ENCODE results near the gene TTC39C. TPM values are rescaled to one million over a fixed set of nuclear protein-coding genes. Genes with fewer than 3 reads are reported as not detected.
A peak's percentile ranks its signal among the peaks of the same experiment; 100 is the strongest.

TTC39C gene
- total RNA-seq, 3 donors from 2014 or later, result 23.6 to 37.3 (median 31.5) TPM

DNA sequence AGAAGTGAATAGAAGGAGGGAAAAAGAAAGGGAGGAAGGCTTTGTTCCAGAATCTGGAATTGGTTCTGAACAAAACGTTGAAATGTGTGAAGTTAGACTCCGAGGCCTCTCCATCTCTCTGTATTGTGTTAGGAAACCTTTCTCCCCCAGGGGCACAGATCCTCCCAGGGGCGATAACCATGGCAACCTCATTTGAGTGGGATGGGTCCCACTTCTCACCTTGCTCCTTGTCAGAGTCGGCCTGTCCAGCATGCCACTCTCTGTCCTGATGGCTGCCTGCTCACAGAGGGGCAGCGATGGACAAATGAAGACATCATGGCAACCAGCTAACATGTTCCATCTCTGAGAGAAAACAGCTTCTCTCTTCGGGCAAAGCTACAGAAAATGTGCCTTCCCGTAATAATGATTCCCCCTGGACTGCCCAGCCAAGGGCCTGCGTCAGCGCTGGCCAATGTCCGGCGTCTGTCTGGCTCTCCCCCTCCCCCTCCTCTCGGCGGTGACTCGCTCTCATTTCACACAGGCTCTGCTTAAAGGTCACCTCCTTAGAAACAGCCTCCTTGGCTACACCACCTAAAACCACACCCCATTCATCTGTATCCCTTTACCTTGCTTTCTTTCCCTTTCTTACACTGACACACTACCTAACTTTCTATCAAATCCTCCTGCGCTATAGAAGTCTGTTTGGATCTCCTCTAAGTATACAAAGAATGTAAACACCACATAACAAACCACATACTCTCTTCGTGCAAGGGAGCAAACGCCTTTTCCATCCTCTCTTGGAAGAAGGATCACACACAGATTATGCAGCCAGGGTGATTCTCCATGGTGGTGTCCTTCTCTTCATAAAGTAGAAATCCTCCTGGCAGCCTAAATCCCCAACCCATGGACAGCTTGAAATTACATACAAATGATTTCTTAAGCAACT lies 32.1 kb upstream of the TTC39C start:
- Mint-ChIP-seq H3K4me1 (ENCODE audit: low read depth) (peaks cover 52% of the 10 kb centered on the region), H3K27me3 (ENCODE audit: low read depth) (no peaks in the 10 kb centered on the region), H3K36me3 (ENCODE audit: insufficient read depth) (peaks cover 4% of the 10 kb centered on the region), H3K9me3 (peaks cover 10% of the 10 kb centered on the region), H3K4me3 (no peak overlapping the region)
- ATAC-seq (no peak), DNase-seq (no peak)

DNA sequence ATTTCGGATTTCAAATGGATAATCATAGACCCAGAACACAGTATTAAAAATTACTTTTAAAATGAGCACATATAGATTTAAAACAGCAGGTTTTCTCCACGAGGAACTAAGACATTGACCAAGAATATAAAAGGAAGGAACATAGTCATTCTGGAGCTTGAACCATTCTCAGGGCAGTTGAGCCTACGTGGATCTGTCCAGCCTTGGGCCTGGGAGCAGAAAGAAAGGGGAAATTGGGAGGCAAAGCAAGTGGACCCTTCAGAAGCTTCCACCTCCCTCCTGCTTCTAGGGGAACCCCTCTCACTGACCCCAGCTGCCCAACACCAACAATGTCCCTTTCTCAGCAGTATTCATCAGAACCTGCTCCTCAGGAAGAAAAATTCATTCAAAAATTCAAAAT lies 31.4 kb upstream of the TTC39C start:
- H3K36me3 Mint-ChIP-seq (ENCODE audit: insufficient read depth), result peaks cover 4% of the 10 kb centered on the region
- H3K4me3 Mint-ChIP-seq, result no peak overlapping the region
- no peaks in the 10 kb centered on the region for H3K27me3 Mint-ChIP-seq (ENCODE audit: low read depth)
- no peak for DNase-seq
- peaks cover 6% of the 10 kb centered on the region for H3K9me3 Mint-ChIP-seq
- peaks cover 51% of the 10 kb centered on the region for H3K4me1 Mint-ChIP-seq (ENCODE audit: low read depth)
- ATAC-seq, result no peak

DNA sequence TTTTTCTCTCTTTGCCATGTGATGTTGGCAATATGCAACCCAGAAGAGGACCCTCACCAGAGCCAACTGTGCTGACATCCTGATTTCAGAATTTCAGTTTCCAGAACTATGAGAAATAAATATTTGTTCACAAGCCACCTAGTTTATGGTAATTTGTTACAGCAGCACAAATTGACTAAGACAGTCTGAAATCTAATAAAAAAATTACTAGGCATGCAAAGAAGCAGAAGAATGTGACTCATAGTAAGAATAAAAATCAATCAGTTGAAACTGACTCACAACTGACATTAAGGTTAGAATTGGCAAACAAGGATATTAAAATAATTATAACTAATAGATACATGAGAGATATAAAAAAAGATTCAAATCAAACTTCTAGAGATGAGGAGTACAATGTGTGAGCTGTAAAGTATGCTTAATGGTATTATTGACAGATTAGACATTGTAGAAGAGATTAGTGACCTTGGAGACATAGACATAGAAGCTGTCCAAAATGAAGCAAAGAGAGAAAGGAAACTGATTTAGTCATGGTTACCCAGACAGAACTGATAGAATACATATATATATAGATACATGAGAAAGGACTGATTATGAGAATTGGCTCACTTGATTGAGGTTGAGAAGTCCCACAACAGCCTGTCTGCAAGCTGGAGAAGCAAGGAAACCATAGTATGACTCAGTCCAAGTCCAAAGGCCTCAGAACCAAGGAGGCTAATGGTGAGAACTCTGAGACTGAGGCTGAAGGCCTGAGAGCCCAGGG lies 27.8 kb upstream of the TTC39C start:
- DNase-seq (no peak), ATAC-seq (peak; percentile 75 to 84)
- Mint-ChIP-seq H3K4me1 (ENCODE audit: low read depth) (peaks cover 58% of the 10 kb centered on the region), H3K36me3 (ENCODE audit: insufficient read depth) (peaks cover 4% of the 10 kb centered on the region), H3K27me3 (ENCODE audit: low read depth) (no peaks in the 10 kb centered on the region), H3K4me3 (peak overlapping the region; percentile 29), H3K9me3 (peaks cover 6% of the 10 kb centered on the region)

DNA sequence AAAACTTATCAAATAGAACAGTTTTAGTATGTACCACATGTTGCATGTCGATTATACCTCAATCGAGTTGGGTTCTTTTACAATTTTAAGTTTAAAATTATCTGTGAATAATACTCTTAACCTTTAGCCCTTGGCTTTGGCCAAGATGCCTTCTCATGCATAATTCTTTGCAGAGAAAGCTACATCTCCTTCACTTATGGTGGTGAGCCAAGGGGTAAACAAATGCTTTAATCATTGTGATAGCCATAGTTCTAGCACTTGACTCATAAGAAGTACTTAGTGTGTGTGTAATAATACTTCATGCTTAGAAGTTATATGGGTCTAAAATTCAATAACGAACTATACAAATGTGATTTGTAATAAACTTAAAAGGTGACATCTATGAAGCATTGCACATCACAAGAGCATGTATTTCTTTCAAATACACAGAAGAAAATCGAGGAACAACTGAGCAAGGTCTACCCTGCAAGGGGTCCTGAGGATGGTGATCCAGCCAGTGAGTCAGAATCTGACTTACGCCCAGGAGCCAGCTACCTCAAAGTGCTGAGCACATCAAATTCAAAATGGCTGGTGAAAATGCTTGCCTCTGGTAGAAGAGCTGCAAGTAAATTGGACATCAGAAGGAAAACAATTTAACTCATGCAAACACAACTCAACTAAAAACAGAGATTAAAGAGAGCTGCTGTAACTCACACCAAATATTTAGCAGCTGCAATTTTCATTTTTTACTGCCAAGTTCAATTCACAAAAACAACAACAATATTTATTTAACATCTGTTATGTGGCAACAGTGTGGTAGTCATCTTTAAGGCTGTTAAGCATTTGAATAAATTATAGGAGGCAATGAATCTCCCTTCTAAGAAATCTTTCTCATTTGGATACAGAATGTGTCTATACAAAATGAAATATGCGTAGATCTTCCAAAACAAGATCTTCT lies 23.8 kb upstream of the TTC39C start:
- ATAC-seq (no peak), DNase-seq (no peak)
- Mint-ChIP-seq H3K9me3 (peaks cover 6% of the 10 kb centered on the region), H3K36me3 (ENCODE audit: insufficient read depth) (peaks cover 4% of the 10 kb centered on the region), H3K27me3 (ENCODE audit: low read depth) (no peaks in the 10 kb centered on the region), H3K4me1 (ENCODE audit: low read depth) (peaks cover 77% of the 10 kb centered on the region), H3K4me3 (no peak overlapping the region)

DNA sequence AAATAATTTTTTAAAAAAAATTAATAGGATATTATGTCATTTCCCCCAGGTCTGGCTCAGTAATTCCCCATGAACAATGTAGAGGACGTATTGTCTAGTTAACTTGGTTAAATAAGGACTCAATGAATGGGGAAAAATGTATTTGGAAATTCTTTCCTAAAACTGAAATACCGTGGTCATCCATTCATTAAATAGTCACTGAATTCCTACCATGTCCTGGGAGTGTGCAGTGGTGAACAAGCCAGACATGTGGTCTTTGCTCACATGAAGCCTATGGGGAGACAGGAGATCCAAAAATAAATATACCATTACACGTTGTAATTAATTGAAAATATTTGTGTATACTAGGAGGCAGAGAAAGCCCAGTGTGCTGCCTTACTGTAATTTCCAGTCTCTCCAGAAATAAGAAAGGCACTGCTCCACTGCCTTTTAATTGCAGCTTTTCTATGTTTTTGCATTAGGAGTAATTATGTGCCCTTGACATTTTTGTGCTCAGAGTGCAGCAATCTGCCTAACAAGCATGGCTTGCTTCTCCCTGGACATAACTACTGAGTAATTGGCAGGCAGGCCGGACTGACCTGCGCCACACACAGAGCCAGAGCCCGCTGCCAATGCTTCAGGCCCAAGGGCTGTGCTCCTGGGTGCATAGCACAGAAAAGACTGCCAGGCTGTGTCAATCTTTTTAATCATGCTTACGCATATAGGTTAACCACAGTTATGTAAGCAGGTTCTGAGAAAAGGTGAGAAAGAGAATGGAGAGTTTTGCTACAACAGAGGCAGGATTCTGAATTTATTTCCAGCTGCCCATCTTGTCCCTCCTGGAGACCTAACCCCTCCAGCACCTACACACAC lies 22.2 kb upstream of the TTC39C start:
- DNase-seq (peak; percentile 43), ATAC-seq (peak; percentile 97)
- H3K4me1 Mint-ChIP-seq (ENCODE audit: low read depth), result peaks cover 69% of the 10 kb centered on the region
- H3K9me3 Mint-ChIP-seq, result peaks cover 3% of the 10 kb centered on the region
- no peaks in the 10 kb centered on the region for H3K27me3 Mint-ChIP-seq (ENCODE audit: low read depth)
- H3K36me3 Mint-ChIP-seq (ENCODE audit: insufficient read depth), result peaks cover 1% of the 10 kb centered on the region
- H3K4me3 Mint-ChIP-seq, result peak overlapping the region; percentile 65

DNA sequence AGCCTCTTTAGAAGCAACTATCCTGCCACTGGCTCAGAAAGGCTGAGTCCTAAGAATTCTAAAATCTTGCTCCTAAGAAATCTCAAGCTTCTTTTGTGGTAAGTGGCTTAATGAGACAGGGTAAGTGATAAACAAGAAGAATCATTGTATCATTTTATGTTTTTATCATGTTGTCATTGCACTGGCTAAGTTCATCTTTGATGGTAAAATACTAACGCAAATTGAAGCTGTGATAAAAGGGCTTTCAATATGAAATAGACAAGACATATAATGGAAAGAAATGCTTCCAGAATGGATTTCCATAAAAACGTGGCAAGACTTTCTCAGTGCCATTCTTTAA lies 21.6 kb upstream of the TTC39C start:
- peaks cover 67% of the 10 kb centered on the region for H3K4me1 Mint-ChIP-seq (ENCODE audit: low read depth)
- ATAC-seq (no peak), DNase-seq (no peak)
- H3K36me3 Mint-ChIP-seq (ENCODE audit: insufficient read depth), result no peaks in the 10 kb centered on the region
- H3K4me3 Mint-ChIP-seq, result peak overlapping the region; percentile 65
- H3K27me3 Mint-ChIP-seq (ENCODE audit: low read depth), result no peaks in the 10 kb centered on the region
- no peaks in the 10 kb centered on the region for H3K9me3 Mint-ChIP-seq

DNA sequence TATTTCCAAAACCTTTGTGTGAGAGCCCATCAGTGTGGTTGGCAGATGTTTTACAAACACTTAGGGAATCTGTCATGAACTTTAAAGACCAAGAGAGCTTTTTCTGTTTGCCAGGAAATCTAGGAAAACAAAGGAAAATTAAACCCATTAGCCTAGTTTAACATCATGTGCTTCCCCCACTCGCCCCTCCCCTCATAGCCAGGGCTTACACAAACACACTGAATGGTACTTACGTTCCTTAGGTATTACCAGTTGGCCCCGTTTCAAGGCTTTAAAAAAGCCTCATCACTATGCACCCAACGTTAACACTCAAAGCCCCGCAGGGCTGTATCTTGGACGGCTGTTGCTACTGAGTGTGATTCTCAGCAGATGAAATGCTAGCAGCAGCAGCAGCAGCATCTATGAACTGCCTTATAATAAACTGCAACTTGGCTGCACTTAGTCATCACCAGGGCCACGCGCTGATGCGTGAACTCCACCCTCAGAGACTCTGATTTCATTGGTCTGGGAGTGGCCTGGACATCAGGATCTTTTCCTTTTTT lies 20.1 kb upstream of the TTC39C start:
- peak; percentile 23 to 31 for ATAC-seq

DNA sequence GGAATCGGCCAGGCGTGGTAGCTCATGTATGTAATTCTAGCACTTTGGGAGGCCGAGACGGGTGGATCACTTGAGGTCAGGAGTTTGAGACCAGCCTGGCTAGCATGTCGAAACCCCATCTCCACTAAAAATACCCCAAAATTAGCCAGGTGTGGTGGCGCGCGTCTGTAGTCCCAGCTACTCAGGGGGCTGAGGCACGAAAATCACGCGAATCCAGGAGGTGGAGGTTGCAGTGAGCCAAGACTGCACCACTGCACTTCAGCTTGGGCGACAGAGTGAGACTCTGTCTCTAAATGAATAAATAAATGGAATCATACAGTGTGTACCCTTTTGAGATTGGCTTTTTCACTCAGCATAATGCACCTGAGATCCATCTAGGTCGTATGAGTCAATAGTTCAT lies 19.4 kb upstream of the TTC39C start:
- Mint-ChIP-seq H3K36me3 (ENCODE audit: insufficient read depth) (no peaks in the 10 kb centered on the region), H3K27me3 (ENCODE audit: low read depth) (no peaks in the 10 kb centered on the region), H3K9me3 (no peaks in the 10 kb centered on the region), H3K4me1 (ENCODE audit: low read depth) (peaks cover 69% of the 10 kb centered on the region), H3K4me3 (peak overlapping the region; percentile 17)
- ATAC-seq (no peak), DNase-seq (no peak)

More for the DNA sequence above, 20.1 kb upstream of the TTC39C start:
- H3K9me3 Mint-ChIP-seq, result no peaks in the 10 kb centered on the region
- DNase-seq, result peak; percentile 27
- no peaks in the 10 kb centered on the region for H3K36me3 Mint-ChIP-seq (ENCODE audit: insufficient read depth)
- peaks cover 70% of the 10 kb centered on the region for H3K4me1 Mint-ChIP-seq (ENCODE audit: low read depth)
- H3K4me3 Mint-ChIP-seq, result peak overlapping the region; percentile 69
- H3K27me3 Mint-ChIP-seq (ENCODE audit: low read depth), result no peaks in the 10 kb centered on the region

DNA sequence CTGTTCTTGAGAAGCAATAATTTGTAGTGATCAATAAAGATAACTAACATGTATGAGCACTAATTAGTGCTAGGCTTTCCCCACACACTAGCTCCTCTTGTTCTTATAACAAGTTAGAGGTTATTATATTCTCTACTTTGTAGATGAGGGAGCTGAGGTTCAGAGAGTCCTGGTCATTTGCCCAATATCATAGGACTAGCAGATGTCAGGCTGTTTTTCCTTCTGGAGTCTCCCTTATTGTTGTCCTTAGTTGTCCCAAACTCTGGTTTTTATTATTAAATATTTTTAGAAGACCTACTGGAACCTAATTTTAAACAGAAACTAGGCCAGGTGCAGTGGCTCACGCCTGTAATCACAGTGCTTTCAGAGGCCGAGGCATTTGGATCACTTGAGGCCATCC lies 16.5 kb upstream of the TTC39C start:
- Mint-ChIP-seq H3K9me3 (no peaks in the 10 kb centered on the region), H3K4me1 (ENCODE audit: low read depth) (peaks cover 70% of the 10 kb centered on the region), H3K27me3 (ENCODE audit: low read depth) (no peaks in the 10 kb centered on the region), H3K36me3 (ENCODE audit: insufficient read depth) (no peaks in the 10 kb centered on the region), H3K4me3 (no peak overlapping the region)
- ATAC-seq, result no peak
- no peak for DNase-seq

DNA sequence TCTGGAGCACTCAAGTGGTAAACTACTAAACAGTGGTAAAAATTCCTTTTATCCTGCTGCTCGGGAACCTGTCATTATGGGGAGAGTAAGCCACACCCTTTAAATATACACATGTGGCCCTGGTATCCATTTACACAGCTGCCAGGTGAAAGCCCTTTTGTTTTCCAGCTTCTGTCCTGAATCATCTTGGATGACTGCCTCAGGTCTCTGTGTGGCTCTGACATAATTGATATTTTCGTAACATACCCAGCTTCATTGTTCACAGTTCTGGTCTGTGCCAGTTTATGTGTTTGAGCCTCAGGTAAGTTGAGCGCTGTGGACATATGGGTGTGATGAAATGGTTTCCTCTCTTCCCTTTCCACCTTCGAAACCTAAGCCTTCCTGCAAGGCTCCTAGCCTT lies 15.7 kb upstream of the TTC39C start:
- peaks cover 73% of the 10 kb centered on the region for H3K4me1 Mint-ChIP-seq (ENCODE audit: low read depth)
- no peaks in the 10 kb centered on the region for H3K36me3 Mint-ChIP-seq (ENCODE audit: insufficient read depth)
- DNase-seq (no peak), ATAC-seq (no peak)
- peak overlapping the region; percentile 6 for H3K4me3 Mint-ChIP-seq
- H3K27me3 Mint-ChIP-seq (ENCODE audit: low read depth), result no peaks in the 10 kb centered on the region
- H3K9me3 Mint-ChIP-seq, result no peaks in the 10 kb centered on the region

DNA sequence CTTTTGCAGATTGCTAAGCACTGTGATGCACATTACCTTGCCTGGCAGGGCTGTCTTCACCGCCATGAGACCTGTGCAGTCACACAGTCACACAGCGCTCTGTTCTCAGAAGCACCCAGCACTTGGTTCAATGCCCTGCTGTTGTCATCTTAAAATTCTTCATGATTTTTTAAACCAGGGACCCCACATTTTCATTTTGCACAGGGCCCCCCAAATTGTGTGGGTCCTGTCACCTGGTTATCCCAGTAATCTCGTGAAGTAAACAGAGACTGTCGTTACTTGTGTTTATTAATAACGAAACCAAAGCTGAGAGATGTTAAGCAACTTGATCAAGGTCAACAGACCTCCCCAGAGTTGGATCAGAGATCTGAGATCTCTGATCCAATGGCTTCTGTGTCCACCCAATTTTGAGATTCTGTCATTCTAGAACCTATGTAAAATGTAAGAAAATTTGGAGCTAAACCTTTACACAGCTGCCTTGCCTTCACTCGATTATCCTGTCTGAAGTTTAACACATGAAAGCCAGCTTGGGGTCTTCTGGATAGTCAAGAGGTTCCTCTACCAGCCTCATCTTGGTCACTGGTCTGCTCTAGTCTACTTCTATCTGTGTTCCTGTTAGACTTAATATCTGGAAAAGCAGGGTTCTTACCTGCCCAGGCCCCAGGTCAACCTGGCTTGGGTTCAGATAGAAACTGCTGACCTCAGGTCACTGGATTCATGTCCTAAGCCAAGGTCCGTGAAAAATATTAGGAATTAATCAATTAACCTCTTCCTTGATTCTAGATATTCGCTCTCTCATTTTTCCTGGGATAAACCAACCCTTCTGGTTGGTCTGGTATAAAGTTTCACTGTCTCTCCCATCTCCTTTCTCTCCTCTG lies 13.7 kb upstream of the TTC39C start:
- Mint-ChIP-seq H3K4me3 (peak overlapping the region; percentile 45), H3K4me1 (ENCODE audit: low read depth) (peaks cover 70% of the 10 kb centered on the region), H3K36me3 (ENCODE audit: insufficient read depth) (no peaks in the 10 kb centered on the region), H3K9me3 (no peaks in the 10 kb centered on the region), H3K27me3 (ENCODE audit: low read depth) (no peaks in the 10 kb centered on the region)
- ATAC-seq (peak; percentile 63 to 64), DNase-seq (no peak)

DNA sequence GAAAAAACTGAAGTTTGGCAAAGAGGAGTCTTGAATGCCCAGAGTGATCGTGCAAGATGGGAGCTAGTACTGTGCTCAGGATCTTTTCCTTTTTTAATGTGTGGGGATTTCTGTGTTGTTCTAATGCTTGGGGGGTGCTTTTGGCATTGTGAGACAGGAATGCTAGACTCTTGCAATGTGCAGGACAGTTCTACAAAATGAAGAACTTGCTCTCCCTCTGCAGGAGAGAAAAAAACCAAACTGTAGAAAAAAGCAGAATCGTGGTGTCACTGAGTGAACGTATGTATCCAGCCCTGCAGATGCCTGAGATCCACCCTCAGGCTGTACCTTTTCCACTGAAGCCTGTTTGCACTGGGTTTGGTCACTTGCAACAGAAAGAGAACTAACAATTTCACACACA lies 12.1 kb upstream of the TTC39C start:
- no peaks in the 10 kb centered on the region for H3K9me3 Mint-ChIP-seq
- ATAC-seq, result no peak
- no peak for DNase-seq
- peaks cover 73% of the 10 kb centered on the region for H3K4me1 Mint-ChIP-seq (ENCODE audit: low read depth)
- H3K27me3 Mint-ChIP-seq (ENCODE audit: low read depth), result no peaks in the 10 kb centered on the region
- no peaks in the 10 kb centered on the region for H3K36me3 Mint-ChIP-seq (ENCODE audit: insufficient read depth)
- H3K4me3 Mint-ChIP-seq, result no peak overlapping the region

Measured in activated T-cell treated with anti-CD3 and anti-CD28 coated beads, Interleukin-2, amount 50 U/mL, for 4 hours (primary cell).